ENCODE results near the gene DACH2.

Gene DACH2

DNA sequence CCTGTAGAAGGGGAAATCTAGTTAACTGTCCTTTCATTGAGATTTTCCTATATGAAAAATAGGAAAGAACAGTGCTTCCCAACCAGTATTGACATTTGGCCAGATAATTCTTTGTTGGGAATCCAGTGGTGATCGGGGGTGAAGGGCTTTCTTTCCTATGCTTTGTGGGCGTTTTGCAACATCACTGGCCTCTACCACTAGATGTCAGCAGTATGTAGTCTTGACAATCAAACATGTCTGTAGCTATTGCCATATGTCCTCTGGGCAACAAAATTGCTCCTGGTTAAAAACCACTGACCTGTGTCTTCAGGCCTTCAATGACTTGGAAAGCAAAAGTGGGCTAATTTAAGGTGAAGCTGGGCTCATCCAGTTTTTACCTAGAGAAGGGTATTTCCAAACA, 658.5 kb downstream of the DACH2 start:
- DNase-seq (ENCODE audit: low read depth): no peak

- DNase-seq (ENCODE audit: low read depth): no peak
These were observed 661.4 kb downstream of the DACH2 start for GRCh38 chrX:86809651-86810050.

DNA sequence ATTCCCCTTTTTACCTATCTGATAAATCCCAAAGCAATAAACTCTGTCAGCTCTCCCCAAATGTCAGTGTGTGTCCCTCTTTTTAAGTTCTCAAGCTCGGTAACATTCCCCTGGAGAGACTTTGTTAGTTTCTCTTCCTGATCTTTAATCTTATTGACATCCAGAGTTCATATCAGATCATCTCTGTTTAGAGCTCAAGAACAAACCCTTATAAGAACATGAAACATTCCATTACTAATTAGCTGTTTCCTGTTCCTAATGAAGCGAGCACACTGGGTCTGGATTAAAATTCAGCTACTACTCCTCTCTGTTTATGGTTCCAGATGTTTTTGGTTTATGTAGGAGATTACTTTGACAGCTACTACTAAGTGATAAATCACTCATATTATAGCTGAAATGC, 681.5 kb downstream of the DACH2 start:
- no peak for DNase-seq (ENCODE audit: low read depth)

DNA sequence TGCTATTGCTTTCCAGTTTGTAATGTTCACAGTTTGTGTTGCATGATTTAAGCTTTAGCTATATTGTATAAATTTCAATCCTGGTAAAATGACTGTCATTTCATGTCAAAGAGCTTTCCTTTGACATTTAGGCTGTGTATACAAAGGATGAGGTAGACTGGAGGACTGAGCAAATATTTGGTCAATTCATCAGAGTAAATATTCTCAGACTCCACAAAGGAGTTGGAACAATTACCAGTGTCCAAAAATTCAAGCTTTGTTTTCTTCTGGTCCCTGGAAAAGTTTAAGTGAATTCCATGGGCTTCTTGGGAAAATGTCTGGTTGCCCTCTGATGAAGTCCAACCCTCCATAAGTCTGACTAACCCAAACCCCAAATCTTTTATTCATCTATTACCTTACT, 682.4 kb downstream of the DACH2 start:
- DNase-seq (ENCODE audit: low read depth): no peak

GRCh38 chrX:86845101-86845500, 696.9 kb downstream of the DACH2 start:
- no peak for DNase-seq (ENCODE audit: low read depth)

Measured in amniotic epithelial cell (primary cell).